Gastroesophageal sphincter (tissue), 4 donors: ENCODE measurements around the gene CPAMD8. TPM values are rescaled to one million over a fixed set of nuclear protein-coding genes. Genes with fewer than 3 reads are reported as not detected.

Source experiments
- ATAC-seq: fragments of 150-250 bp; one replicate; pipeline ENCODE4 v1.9.1; 2016; ENCODE audit warnings: mild to moderate bottlenecking, moderate library complexity
- H3K27ac ChIP-seq, 4 donors: fragments of 200-600 bp; sonication (generic) in 3 of 4; 1 replicate in 3 of 4; 2 replicates in 1 of 4; pipeline ENCODE4 v1.5.1; 2016 to 2019
- H3K27me3 ChIP-seq: fragments of 200-600 bp; sonication (generic); one replicate; pipeline ENCODE4 v1.5.1; 2019
- H3K36me3 ChIP-seq, 2 donors: fragments of 200-600 bp; sonication (generic); one replicate each; pipeline ENCODE4 v1.5.1; 2019; ENCODE audit warnings: control low read depth in 1 of 2
- H3K4me1 ChIP-seq, 3 donors: fragments of 200-600 bp; sonication (generic); 1 replicate in 2 of 3; 2 replicates in 1 of 3; pipeline ENCODE4 v1.5.1; 2016 to 2019; ENCODE audit warnings: control low read depth in 2 of 3
- H3K4me3 ChIP-seq, 2 donors: fragments of 200-600 bp; sonication (generic); one replicate each; pipeline ENCODE4 v1.5.1; 2019; ENCODE audit warnings: mild to moderate bottlenecking in 1 of 2, moderate library complexity in 1 of 2
- H3K9me3 ChIP-seq, 3 donors: fragments of 200-600 bp; sonication (generic); one replicate each; pipeline ENCODE4 v1.5.1; 2017 to 2019; ENCODE audit warnings: control low read depth in 2 of 3
- EP300 ChIP-seq: sonication (generic); formaldehyde crosslinking; IDR thresholded peaks from one replicate; pipeline ENCODE4 v1.6.1; 2017; ENCODE audit warnings: antibody characterized with exemption, mild to moderate bottlenecking
- POLR2A ChIP-seq, 2 donors: fragments of 450-650 bp; IDR thresholded peaks; one replicate each; pipeline ENCODE4 v1.6.1; 2017; ENCODE audit warnings: antibody characterized with exemption in 2 of 2, mild to moderate bottlenecking in 2 of 2, moderate library complexity in 1 of 2
- POLR2AphosphoS5 ChIP-seq: sonication (generic); formaldehyde crosslinking; IDR thresholded peaks from one replicate; pipeline ENCODE4 v1.6.1; 2017; ENCODE audit warnings: antibody characterized with exemption
- WGBS, 2 donors: methylation state at CpG; one replicate each; pipeline ENCODE4 v1.1.5; 2018; ENCODE audit warnings: low coverage in 1 of 2; 5-methylcytosine and 5-hydroxymethylcytosine counted together
- total RNA-seq, 4 donors: library from RNA; depleted of rRNA; stranded (reverse); fragments of >200 nt; gene quantifications; one replicate each; pipeline ENCODE4 v1.1.0, GENCODE V29; 2016
- TF ChIP-seq, protein P1 (sequence below), 4 experiments: fragments of 200-600 bp in 2 of 4; fragments of 450-650 bp in 2 of 4; sonication (generic) in 1 of 4; IDR thresholded peaks; one replicate each; pipeline ENCODE4 v1.5.1; 2017 to 2019; ENCODE audit warnings: antibody characterized with exemption in 4 of 4, mild to moderate bottlenecking in 2 of 4, moderate library complexity in 2 of 4

Gene CPAMD8
- total RNA-seq, 4 donors from 2014 or later: 6.9 to 12.0 (median 9.2) TPM

DNA sequence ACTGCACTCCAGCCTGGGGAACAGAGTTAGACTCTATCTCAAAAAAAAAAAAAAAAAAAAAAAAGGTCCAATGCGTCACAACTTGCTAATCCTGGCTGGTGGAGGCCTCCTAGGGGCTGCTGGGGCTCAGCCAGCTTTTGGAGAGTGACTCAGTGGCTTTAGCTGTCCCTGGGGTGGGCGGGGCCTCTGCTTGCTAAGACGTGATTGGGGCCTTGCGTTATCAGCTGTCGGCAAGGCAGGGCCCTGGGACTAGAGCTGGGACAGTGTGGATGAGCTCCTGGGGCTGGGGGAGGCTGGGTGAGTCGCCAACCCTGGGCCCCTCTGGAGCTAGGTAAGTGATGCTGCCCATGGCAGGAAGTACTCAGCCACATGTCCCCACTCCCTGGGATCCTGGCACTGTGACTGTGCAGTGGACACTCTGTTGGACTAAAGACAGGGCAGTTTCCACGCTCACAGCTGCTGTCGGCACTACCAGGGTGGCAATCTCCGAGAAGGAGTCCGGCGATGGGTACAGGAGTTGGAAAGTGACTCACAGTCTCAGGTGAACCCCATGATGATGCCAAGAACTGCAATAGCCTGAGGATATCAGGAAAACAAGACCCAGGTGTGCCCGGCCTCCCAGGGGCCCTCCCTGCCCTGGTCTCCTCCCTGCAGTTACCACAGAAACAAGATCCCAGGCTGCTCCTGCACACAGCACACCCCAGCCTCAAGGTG lies 105.6 kb downstream of the CPAMD8 start:
- Histone ChIP-seq H3K27me3 (no peaks in the 10 kb centered on the region), H3K9me3 (peaks cover 0 to 36% (median 0%) of the 10 kb centered on the region in 3 donors), H3K36me3 (no peaks in the 10 kb centered on the region), H3K4me1 (no peaks in the 10 kb centered on the region), H3K27ac (no peak overlapping the region), H3K4me3 (no peak overlapping the region)
- no peak for ATAC-seq
- WGBS, 2 donors: 86% methylated on average over 5 of the region's 12 CpGs; no CpG with 5 or more reads in 1 of the 2 donors
- TF ChIP-seq POLR2AphosphoS5 (no peak), POLR2A (IDR thresholded peaks at IDR 0.05) (no peak), EP300 (no peak)
- TF ChIP-seq, protein P1, sequence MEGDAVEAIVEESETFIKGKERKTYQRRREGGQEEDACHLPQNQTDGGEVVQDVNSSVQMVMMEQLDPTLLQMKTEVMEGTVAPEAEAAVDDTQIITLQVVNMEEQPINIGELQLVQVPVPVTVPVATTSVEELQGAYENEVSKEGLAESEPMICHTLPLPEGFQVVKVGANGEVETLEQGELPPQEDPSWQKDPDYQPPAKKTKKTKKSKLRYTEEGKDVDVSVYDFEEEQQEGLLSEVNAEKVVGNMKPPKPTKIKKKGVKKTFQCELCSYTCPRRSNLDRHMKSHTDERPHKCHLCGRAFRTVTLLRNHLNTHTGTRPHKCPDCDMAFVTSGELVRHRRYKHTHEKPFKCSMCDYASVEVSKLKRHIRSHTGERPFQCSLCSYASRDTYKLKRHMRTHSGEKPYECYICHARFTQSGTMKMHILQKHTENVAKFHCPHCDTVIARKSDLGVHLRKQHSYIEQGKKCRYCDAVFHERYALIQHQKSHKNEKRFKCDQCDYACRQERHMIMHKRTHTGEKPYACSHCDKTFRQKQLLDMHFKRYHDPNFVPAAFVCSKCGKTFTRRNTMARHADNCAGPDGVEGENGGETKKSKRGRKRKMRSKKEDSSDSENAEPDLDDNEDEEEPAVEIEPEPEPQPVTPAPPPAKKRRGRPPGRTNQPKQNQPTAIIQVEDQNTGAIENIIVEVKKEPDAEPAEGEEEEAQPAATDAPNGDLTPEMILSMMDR (IDR thresholded peaks at IDR 0.05): no peak

DNA sequence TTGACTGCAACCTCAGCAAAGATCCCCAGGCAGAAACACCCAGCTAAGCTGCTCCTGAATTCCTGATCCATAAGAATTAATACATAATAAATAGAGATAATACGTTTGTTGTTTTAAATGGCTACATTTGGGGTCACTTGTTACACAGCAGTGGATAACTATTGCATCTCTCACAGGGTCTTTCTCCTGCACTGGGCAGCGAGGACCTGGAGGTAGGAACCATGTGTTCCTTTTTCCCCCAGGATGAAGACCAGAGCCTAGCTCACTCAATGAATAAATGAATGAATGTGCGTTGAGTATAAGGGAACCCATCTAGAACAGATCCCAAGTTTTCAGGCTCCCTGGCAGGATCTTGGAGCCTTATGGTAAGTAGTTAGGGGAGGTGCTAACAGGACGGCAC lies 107.1 kb downstream of the CPAMD8 start:
- WGBS, 2 donors: 67 to 93% methylated on average over 3 of the region's 4 CpGs
- no peak for ATAC-seq
- Histone ChIP-seq H3K27me3 (peaks cover 6% of the 10 kb centered on the region), H3K9me3 (peaks cover 0 to 39% (median 0%) of the 10 kb centered on the region in 3 donors), H3K27ac (no peak overlapping the region), H3K4me3 (no peak overlapping the region), H3K36me3 (no peaks in the 10 kb centered on the region), H3K4me1 (no peaks in the 10 kb centered on the region)
- TF ChIP-seq POLR2A (IDR thresholded peaks at IDR 0.05): no peak
- TF ChIP-seq, protein P1 (IDR thresholded peaks at IDR 0.05): no peak
- no peak for TF ChIP-seq POLR2AphosphoS5
- TF ChIP-seq EP300: no peak

DNA sequence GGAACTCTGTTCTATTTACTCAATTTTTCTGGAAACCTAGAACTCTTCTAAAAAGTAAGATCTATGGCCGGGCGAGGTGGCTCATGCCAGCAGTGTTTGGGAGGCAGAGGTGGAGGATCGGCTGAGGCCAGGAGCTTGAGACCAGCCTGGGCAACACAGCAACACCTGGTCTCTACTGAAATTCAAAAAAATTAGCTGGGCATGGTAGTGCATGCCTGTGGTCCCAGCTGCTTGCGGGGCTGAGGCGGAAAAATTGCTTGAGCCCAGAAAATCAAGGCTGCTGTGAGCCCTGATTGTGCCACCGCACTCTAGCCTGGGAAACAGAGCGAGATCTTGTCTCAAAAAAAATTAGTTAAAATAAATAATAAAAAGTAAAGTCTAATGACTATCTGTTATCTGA lies 109.2 kb downstream of the CPAMD8 start:
- no peak for ATAC-seq
- no peak for TF ChIP-seq POLR2A (IDR thresholded peaks at IDR 0.05)
- TF ChIP-seq, protein P1 (IDR thresholded peaks at IDR 0.05): no peak
- TF ChIP-seq EP300: no peak
- TF ChIP-seq POLR2AphosphoS5: no peak
- Histone ChIP-seq H3K4me1 (no peaks in the 10 kb centered on the region), H3K36me3 (no peaks in the 10 kb centered on the region), H3K27ac (no peak overlapping the region), H3K27me3 (peaks cover 6% of the 10 kb centered on the region), H3K9me3 (peaks cover 0 to 56% (median 0%) of the 10 kb centered on the region in 3 donors), H3K4me3 (no peak overlapping the region)
- 79 to 96% methylated on average over 5 to 7 of the region's 7 CpGs for WGBS, 2 donors

DNA sequence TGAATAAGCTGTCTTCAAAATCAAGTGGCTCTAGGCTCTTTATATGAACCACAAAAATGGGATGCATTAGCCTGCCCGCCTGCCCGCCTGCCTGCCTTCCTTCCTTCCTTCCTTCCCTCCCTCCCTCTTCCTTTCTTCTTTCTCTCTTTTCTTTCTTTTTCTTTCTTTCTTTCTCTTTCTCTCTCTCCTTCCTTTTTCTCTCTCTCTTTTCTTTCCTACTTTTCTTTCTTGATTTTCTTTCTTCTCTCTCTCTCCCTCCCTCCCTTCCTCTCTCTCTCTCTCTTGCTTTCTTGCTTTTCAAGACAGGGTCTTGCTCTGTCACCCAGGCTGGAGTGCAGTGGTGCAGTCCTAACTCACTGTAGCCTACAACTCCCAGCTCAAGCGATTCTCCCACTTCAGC lies 110.9 kb downstream of the CPAMD8 start:
- Histone ChIP-seq H3K4me3 (no peak overlapping the region), H3K27ac (no peak overlapping the region), H3K36me3 (no peaks in the 10 kb centered on the region), H3K4me1 (no peaks in the 10 kb centered on the region), H3K9me3 (peaks cover 0 to 73% (median 0%) of the 10 kb centered on the region in 3 donors), H3K27me3 (peaks cover 6% of the 10 kb centered on the region)
- TF ChIP-seq, protein P1 (IDR thresholded peaks at IDR 0.05): no peak
- no peak for TF ChIP-seq EP300
- no peak for TF ChIP-seq POLR2A (IDR thresholded peaks at IDR 0.05)
- no peak for TF ChIP-seq POLR2AphosphoS5
- ATAC-seq: no peak
- WGBS, 2 donors: 54 to 61% methylated on average over 2 to 3 of the region's 3 CpGs

DNA sequence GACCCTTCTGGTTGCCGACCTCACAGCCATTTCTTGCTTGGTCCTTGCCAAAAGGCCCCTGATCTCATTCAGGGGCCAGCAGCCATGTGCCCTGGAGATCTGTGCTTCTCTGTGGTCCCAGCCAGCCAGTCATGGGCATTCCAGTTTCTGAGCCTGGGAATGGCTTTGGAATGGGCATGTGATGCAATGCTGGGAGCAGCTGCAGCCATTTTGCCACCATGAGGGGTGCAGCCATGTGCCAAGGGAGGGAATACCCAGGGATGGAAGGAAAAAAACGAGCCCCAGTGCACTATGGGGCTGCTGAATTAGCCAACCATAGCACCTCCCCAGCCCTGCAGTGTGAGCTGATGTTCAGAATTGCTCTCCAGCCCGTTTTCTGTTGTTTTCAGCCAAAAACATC lies 111.5 kb downstream of the CPAMD8 start:
- no peak overlapping the region for H3K4me3 ChIP-seq
- no peaks in the 10 kb centered on the region for H3K36me3 ChIP-seq
- H3K9me3 ChIP-seq: peaks cover 0 to 71% (median 0%) of the 10 kb centered on the region in 3 donors
- ATAC-seq: no peak
- TF ChIP-seq EP300 (no peak), POLR2AphosphoS5 (no peak), POLR2A (IDR thresholded peaks at IDR 0.05) (no peak)
- TF ChIP-seq, protein P1 (IDR thresholded peaks at IDR 0.05): no peak
- H3K4me1 ChIP-seq: no peaks in the 10 kb centered on the region
- 85 to 100% methylated on average over 2 to 3 of the region's 3 CpGs for WGBS, 2 donors
- H3K27me3 ChIP-seq: peaks cover 6% of the 10 kb centered on the region
- no peak overlapping the region for H3K27ac ChIP-seq
